SIG-M5 (cell line): ENCODE measurements around the gene ACVR1B.

Experiments used
- DNase-seq: peaks from one replicate; lab custom pipeline; 2025; lab: John Stamatoyannopoulos, UW

The ACVR1B gene

GRCh38 chr12:52023182-52023975, 71.9 kb downstream of the ACVR1B start:
- no peak for DNase-seq

GRCh38 chr12:52023976-52024688, 72.6 kb downstream of the ACVR1B start:
- DNase-seq: no peak

- peak; percentile 42 for DNase-seq
Observed at GRCh38 chr12:52024845-52025230, 73.3 kb downstream of the ACVR1B start.

- DNase-seq: no peak
Observed at GRCh38 chr12:52026263-52026662, 74.8 kb downstream of the ACVR1B start.

GRCh38 chr12:52027085-52027843, 75.8 kb downstream of the ACVR1B start:
- no peak for DNase-seq

- DNase-seq: no peak
Observed at GRCh38 chr12:52029685-52030084, 78.2 kb downstream of the ACVR1B start.

- DNase-seq: no peak
Observed at GRCh38 chr12:52032446-52032803, 80.9 kb downstream of the ACVR1B start.

GRCh38 chr12:52032804-52033445, 81.4 kb downstream of the ACVR1B start:
- peak; percentile 77 for DNase-seq

GRCh38 chr12:52033446-52034140, 82.1 kb downstream of the ACVR1B start:
- no peak for DNase-seq

- DNase-seq: no peak
Observed at GRCh38 chr12:52035190-52035589, 83.7 kb downstream of the ACVR1B start.

- no peak for DNase-seq
Observed at GRCh38 chr12:52035926-52036325, 84.4 kb downstream of the ACVR1B start.

GRCh38 chr12:52036587-52037171, 85.2 kb downstream of the ACVR1B start:
- no peak for DNase-seq

GRCh38 chr12:52037248-52037861, 85.9 kb downstream of the ACVR1B start:
- DNase-seq: no peak

GRCh38 chr12:52038447-52038846, 86.9 kb downstream of the ACVR1B start:
- DNase-seq: no peak

- DNase-seq: no peak
Observed at GRCh38 chr12:52041035-52041434, 89.5 kb downstream of the ACVR1B start.

- no peak for DNase-seq
Observed at GRCh38 chr12:52041695-52042123, 90.2 kb downstream of the ACVR1B start.

GRCh38 chr12:52042706-52043385, 91.3 kb downstream of the ACVR1B start:
- no peak for DNase-seq

GRCh38 chr12:52043386-52044212, 92.1 kb downstream of the ACVR1B start:
- no peak for DNase-seq

- DNase-seq: no peak
Observed at GRCh38 chr12:52044292-52044983, 92.9 kb downstream of the ACVR1B start.
